ENCODE data around the gene ZSCAN9. TPM values are rescaled to one million over a fixed set of nuclear protein-coding genes. Genes with fewer than 3 reads are reported as not detected.

ZSCAN9 gene
- total and polyA plus RNA-seq, 2 of the 13 experiments (the other 11 are each of a cell fraction or from before 2014, with no cell fraction given), result 14.6 to 17.8 TPM

DNA sequence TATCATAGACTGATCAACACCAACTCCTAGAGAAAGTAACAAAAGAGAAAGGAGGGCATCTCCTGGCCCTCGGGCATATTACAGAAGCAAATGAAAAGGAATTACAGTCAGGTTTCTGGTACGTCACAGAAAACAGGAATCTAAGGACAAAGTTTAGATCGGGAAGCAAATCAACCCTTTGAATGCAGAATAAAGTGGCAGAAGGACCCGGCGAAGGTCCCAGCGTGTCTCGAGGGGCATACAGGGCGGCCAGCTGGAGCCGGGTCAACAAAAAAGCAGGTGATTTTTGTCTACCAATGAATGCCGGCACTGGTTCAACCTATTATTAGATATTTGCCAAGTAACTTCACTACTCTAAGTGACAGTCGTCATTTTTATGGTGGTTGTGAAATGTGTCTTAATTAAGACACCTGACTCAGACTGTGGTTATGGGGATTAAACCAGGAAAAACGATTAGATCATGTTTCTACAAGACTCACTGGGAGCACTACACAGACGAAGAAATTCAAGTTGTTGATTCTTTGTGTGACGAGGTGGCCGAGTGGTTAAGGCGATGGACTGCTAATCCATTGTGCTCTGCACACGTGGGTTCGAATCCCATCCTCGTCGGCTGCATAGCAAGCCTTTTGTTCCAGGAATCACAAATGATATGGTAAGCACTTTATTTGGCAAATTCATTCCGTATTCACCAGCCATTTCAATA is 12.4 kb upstream of the ZSCAN9 start (continued):
- TF ChIP-seq, protein P1, sequence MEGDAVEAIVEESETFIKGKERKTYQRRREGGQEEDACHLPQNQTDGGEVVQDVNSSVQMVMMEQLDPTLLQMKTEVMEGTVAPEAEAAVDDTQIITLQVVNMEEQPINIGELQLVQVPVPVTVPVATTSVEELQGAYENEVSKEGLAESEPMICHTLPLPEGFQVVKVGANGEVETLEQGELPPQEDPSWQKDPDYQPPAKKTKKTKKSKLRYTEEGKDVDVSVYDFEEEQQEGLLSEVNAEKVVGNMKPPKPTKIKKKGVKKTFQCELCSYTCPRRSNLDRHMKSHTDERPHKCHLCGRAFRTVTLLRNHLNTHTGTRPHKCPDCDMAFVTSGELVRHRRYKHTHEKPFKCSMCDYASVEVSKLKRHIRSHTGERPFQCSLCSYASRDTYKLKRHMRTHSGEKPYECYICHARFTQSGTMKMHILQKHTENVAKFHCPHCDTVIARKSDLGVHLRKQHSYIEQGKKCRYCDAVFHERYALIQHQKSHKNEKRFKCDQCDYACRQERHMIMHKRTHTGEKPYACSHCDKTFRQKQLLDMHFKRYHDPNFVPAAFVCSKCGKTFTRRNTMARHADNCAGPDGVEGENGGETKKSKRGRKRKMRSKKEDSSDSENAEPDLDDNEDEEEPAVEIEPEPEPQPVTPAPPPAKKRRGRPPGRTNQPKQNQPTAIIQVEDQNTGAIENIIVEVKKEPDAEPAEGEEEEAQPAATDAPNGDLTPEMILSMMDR (CRISPR knock-in tag; IDR thresholded peaks at IDR 0.05), result peak; percentile 46
- TF ChIP-seq, protein P2, sequence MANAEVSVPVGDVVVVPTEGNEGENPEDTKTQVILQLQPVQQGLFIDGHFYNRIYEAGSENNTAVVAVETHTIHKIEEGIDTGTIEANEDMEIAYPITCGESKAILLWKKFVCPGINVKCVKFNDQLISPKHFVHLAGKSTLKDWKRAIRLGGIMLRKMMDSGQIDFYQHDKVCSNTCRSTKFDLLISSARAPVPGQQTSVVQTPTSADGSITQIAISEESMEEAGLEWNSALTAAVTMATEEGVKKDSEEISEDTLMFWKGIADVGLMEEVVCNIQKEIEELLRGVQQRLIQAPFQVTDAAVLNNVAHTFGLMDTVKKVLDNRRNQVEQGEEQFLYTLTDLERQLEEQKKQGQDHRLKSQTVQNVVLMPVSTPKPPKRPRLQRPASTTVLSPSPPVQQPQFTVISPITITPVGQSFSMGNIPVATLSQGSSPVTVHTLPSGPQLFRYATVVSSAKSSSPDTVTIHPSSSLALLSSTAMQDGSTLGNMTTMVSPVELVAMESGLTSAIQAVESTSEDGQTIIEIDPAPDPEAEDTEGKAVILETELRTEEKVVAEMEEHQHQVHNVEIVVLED (CRISPR knock-in tag; IDR thresholded peaks at IDR 0.05; ENCODE audit: borderline replicate concordance), result peak; percentile 38; the same call in 1 of the 2 replicates
- 0 out of 2 replicates have a peak, but pooled peaks have one; percentile 47 for TF ChIP-seq ZNF766 (CRISPR knock-in tag; IDR thresholded peaks at IDR 0.05; ENCODE audit: borderline replicate concordance)
- 0 out of 2 replicates have a peak, but pooled peaks have one; percentile 32 for TF ChIP-seq ZNF232 (CRISPR knock-in tag; IDR thresholded peaks at IDR 0.05; ENCODE audit: borderline replicate concordance)
- TF ChIP-seq RFXANK (CRISPR knock-in tag; IDR thresholded peaks at IDR 0.05), result no peak
- TF ChIP-seq, protein P3, sequence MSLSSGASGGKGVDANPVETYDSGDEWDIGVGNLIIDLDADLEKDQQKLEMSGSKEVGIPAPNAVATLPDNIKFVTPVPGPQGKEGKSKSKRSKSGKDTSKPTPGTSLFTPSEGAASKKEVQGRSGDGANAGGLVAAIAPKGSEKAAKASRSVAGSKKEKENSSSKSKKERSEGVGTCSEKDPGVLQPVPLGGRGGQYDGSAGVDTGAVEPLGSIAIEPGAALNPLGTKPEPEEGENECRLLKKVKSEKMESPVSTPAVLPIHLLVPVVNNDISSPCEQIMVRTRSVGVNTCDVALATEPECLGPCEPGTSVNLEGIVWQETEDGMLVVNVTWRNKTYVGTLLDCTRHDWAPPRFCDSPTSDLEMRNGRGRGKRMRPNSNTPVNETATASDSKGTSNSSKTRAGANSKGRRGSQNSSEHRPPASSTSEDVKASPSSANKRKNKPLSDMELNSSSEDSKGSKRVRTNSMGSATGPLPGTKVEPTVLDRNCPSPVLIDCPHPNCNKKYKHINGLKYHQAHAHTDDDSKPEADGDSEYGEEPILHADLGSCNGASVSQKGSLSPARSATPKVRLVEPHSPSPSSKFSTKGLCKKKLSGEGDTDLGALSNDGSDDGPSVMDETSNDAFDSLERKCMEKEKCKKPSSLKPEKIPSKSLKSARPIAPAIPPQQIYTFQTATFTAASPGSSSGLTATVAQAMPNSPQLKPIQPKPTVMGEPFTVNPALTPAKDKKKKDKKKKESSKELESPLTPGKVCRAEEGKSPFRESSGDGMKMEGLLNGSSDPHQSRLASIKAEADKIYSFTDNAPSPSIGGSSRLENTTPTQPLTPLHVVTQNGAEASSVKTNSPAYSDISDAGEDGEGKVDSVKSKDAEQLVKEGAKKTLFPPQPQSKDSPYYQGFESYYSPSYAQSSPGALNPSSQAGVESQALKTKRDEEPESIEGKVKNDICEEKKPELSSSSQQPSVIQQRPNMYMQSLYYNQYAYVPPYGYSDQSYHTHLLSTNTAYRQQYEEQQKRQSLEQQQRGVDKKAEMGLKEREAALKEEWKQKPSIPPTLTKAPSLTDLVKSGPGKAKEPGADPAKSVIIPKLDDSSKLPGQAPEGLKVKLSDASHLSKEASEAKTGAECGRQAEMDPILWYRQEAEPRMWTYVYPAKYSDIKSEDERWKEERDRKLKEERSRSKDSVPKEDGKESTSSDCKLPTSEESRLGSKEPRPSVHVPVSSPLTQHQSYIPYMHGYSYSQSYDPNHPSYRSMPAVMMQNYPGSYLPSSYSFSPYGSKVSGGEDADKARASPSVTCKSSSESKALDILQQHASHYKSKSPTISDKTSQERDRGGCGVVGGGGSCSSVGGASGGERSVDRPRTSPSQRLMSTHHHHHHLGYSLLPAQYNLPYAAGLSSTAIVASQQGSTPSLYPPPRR (CRISPR knock-in tag; IDR thresholded peaks at IDR 0.05; ENCODE audit: borderline replicate concordance), result 0 out of 2 replicates have a peak, but pooled peaks have one; percentile 25
- TF ChIP-seq BCL6 (CRISPR knock-in tag; IDR thresholded peaks at IDR 0.05), result peak; percentile 46; the same call in 1 of the 2 replicates
- TF ChIP-seq SMAD9 (CRISPR knock-in tag; IDR thresholded peaks at IDR 0.05), result no peak
- TF ChIP-seq ZNF430 (CRISPR knock-in tag; IDR thresholded peaks at IDR 0.05), result peak; percentile 34; the same call in 1 of the 2 replicates
- no peak for TF ChIP-seq ZNF724P (CRISPR knock-in tag; IDR thresholded peaks at IDR 0.05; ENCODE audit: borderline replicate concordance)
- TF ChIP-seq, protein P4, sequence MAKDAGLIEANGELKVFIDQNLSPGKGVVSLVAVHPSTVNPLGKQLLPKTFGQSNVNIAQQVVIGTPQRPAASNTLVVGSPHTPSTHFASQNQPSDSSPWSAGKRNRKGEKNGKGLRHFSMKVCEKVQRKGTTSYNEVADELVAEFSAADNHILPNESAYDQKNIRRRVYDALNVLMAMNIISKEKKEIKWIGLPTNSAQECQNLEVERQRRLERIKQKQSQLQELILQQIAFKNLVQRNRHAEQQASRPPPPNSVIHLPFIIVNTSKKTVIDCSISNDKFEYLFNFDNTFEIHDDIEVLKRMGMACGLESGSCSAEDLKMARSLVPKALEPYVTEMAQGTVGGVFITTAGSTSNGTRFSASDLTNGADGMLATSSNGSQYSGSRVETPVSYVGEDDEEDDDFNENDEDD (CRISPR knock-in tag; IDR thresholded peaks at IDR 0.05; ENCODE audit: borderline replicate concordance), result 0 out of 2 replicates have a peak, but pooled peaks have one; percentile 46
- TF ChIP-seq, protein P5, sequence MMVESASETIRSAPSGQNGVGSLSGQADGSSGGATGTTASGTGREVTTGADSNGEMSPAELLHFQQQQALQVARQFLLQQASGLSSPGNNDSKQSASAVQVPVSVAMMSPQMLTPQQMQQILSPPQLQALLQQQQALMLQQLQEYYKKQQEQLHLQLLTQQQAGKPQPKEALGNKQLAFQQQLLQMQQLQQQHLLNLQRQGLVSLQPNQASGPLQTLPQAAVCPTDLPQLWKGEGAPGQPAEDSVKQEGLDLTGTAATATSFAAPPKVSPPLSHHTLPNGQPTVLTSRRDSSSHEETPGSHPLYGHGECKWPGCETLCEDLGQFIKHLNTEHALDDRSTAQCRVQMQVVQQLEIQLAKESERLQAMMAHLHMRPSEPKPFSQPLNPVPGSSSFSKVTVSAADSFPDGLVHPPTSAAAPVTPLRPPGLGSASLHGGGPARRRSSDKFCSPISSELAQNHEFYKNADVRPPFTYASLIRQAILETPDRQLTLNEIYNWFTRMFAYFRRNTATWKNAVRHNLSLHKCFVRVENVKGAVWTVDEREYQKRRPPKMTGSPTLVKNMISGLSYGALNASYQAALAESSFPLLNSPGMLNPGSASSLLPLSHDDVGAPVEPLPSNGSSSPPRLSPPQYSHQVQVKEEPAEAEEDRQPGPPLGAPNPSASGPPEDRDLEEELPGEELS (CRISPR knock-in tag; IDR thresholded peaks at IDR 0.05), result peak; percentile 42
- peak; percentile 31; the same call in 1 of the 2 replicates for TF ChIP-seq PHF21A (CRISPR knock-in tag; IDR thresholded peaks at IDR 0.05)
- TF ChIP-seq GTF3A (CRISPR knock-in tag; conservative IDR thresholded peaks at IDR 0.05), result 0 out of 2 replicates have a peak, but pooled peaks have one; percentile 44
